ENCODE results near the gene DGUOK. TPM values are rescaled to one million over a fixed set of nuclear protein-coding genes. Genes with fewer than 3 reads are reported as not detected.

DGUOK gene
- total RNA-seq, 4 donors from 2014 or later: 24.2 to 44.5 (median 39.7) TPM

GRCh38 chr2:74001121-74001520 lies 74.4 kb downstream of the DGUOK start:
- DNase-seq: no peak
- H3K27me3 ChIP-seq: no peaks in the 10 kb centered on the region
- no peaks in the 10 kb centered on the region for H3K36me3 ChIP-seq
- TF ChIP-seq POLR2A (IDR thresholded peaks at IDR 0.05): no peak
- TF ChIP-seq CTCF (IDR thresholded peaks at IDR 0.05): no peak
- no peak overlapping the region for H3K4me3 ChIP-seq
- no peak overlapping the region for H3K27ac ChIP-seq
- no peaks in the 10 kb centered on the region for H3K9me3 ChIP-seq
- H3K4me1 ChIP-seq: peaks cover 0 to 43% (median 5%) of the 10 kb centered on the region in 4 donors

- DNase-seq: no peak
- no peaks in the 10 kb centered on the region for H3K36me3 ChIP-seq
- H3K27me3 ChIP-seq: no peaks in the 10 kb centered on the region
- H3K4me1 ChIP-seq: peaks cover 0 to 50% (median 5%) of the 10 kb centered on the region in 4 donors
- H3K9me3 ChIP-seq: no peaks in the 10 kb centered on the region
- peak overlapping the region in 2 of 4 donors; percentile 32 to 77 for H3K27ac ChIP-seq
- TF ChIP-seq POLR2A (IDR thresholded peaks at IDR 0.05): no peak
- TF ChIP-seq CTCF (IDR thresholded peaks at IDR 0.05): no peak
- H3K4me3 ChIP-seq: peak overlapping the region; percentile 58 to 73 (median 64)
Observed at GRCh38 chr2:74001781-74002504, 75.3 kb downstream of the DGUOK start.

GRCh38 chr2:74002505-74003421 lies 76.1 kb downstream of the DGUOK start:
- Histone ChIP-seq H3K27me3 (no peaks in the 10 kb centered on the region), H3K4me1 (peaks cover 0 to 58% (median 5%) of the 10 kb centered on the region in 4 donors), H3K27ac (peak overlapping the region; percentile 32 to 77 (median 46)), H3K36me3 (no peaks in the 10 kb centered on the region), H3K9me3 (no peaks in the 10 kb centered on the region), H3K4me3 (peak overlapping the region; percentile 58 to 73 (median 64))
- peak; percentile 77 to 91 (median 90) for DNase-seq
- TF ChIP-seq POLR2A (IDR thresholded peaks at IDR 0.05): peak; percentile 40 to 45
- TF ChIP-seq CTCF (IDR thresholded peaks at IDR 0.05): peak in 3 of 6 experiments; percentile 33 to 42 (median 35)

GRCh38 chr2:74003494-74004211 lies 77.0 kb downstream of the DGUOK start:
- no peaks in the 10 kb centered on the region for H3K9me3 ChIP-seq
- H3K4me1 ChIP-seq: peaks cover 0 to 67% (median 5%) of the 10 kb centered on the region in 4 donors
- peak in 1 of 3 donors; percentile 49 for DNase-seq
- H3K36me3 ChIP-seq: no peaks in the 10 kb centered on the region
- H3K4me3 ChIP-seq: peak overlapping the region in 1 of 4 donors; percentile 73
- no peak for TF ChIP-seq CTCF (IDR thresholded peaks at IDR 0.05)
- no peak for TF ChIP-seq POLR2A (IDR thresholded peaks at IDR 0.05)
- peak overlapping the region in 1 of 4 donors; percentile 6 for H3K27ac ChIP-seq
- H3K27me3 ChIP-seq: no peaks in the 10 kb centered on the region
